SK-N-SH treated with all-trans-retinoic acid at 6 μM for 48 hours (cell line): Measurements from ENCODE around the gene ATXN2L.
A peak's percentile ranks its signal among the peaks of the same experiment; 100 is the strongest.

Experiments used
- ATAC-seq: fragments of 200-7000 bp; cut with Tn5 transposase; 3 replicates; pipeline ENCODE4 v1.9.1; 2020; ENCODE audit warnings: mild to moderate bottlenecking, moderate library complexity
- ARNTL ChIP-seq: fragments of 450-650 bp; formaldehyde crosslinking; IDR thresholded peaks from 2 replicates; pipeline ENCODE4 v1.5.0; 2020; ENCODE audit warnings: low read depth, mild to moderate bottlenecking, moderate library complexity, borderline replicate concordance
- BACH2 ChIP-seq: fragments of 250-450 bp; sonication (Bioruptor Pico); IDR thresholded peaks from 2 replicates; pipeline ENCODE4 v1.9.0; 2021; ENCODE audit warnings: mild to moderate bottlenecking, borderline replicate concordance
- CSDC2 ChIP-seq: fragments of 250-450 bp; sonication (Bioruptor Pico); IDR thresholded peaks from 2 replicates; pipeline ENCODE4 v1.5.0; 2020; ENCODE audit warnings: mild to moderate bottlenecking, moderate library complexity
- CSRNP3 ChIP-seq: fragments of 250-450 bp; sonication (Bioruptor Pico); IDR thresholded peaks from 2 replicates; pipeline ENCODE4 v1.5.1; 2021; ENCODE audit warnings: mild to moderate bottlenecking, moderate library complexity
- ESRRG ChIP-seq: fragments of 250-450 bp; sonication (Bioruptor Pico); IDR thresholded peaks from 2 replicates; pipeline ENCODE4 v1.6.1; 2021; ENCODE audit warnings: mild to moderate bottlenecking
- GLIS3 ChIP-seq: fragments of 250-450 bp; sonication (Bioruptor Pico); IDR thresholded peaks from 2 replicates; pipeline ENCODE4 v1.5.0; 2020; ENCODE audit warnings: mild to moderate bottlenecking, moderate library complexity
- ISL1 ChIP-seq: fragments of 250-450 bp; sonication (Bioruptor Pico); IDR thresholded peaks from 2 replicates; pipeline ENCODE4 v2.1.2; 2022; ENCODE audit warnings: mild to moderate bottlenecking, moderate library complexity
- OSR1 ChIP-seq: fragments of 250-450 bp; sonication (Bioruptor Pico); IDR thresholded peaks from 2 replicates; pipeline ENCODE4 v1.8.0; 2022; ENCODE audit warnings: moderate library complexity, mild to moderate bottlenecking, inconsistent platforms
- PATZ1 ChIP-seq: fragments of 250-450 bp; sonication (Bioruptor Pico); IDR thresholded peaks from 2 replicates; pipeline ENCODE4 v1.8.0; 2020; ENCODE audit warnings: mild to moderate bottlenecking, moderate library complexity, borderline replicate concordance
- POU6F1 ChIP-seq: fragments of 250-450 bp; sonication (Bioruptor Pico); IDR thresholded peaks from 2 replicates; pipeline ENCODE4 v1.8.0; 2021; ENCODE audit warnings: low read depth, mild to moderate bottlenecking, moderate library complexity, borderline replicate concordance
- PPARA ChIP-seq: fragments of 250-450 bp; sonication (Bioruptor Pico); IDR thresholded peaks from 2 replicates; pipeline ENCODE4 v1.5.0; 2020; ENCODE audit warnings: mild to moderate bottlenecking, borderline replicate concordance
- RARB ChIP-seq: fragments of 250-450 bp; sonication (Bioruptor Pico); IDR thresholded peaks from 2 replicates; pipeline ENCODE4 v1.8.0; 2021; ENCODE audit warnings: mild to moderate bottlenecking, moderate library complexity
- SNAI2 ChIP-seq: fragments of 250-450 bp; sonication (Bioruptor Pico); IDR thresholded peaks from 2 replicates; pipeline ENCODE4 v1.5.0; 2020; ENCODE audit warnings: mild to moderate bottlenecking, moderate library complexity
- TCF4 ChIP-seq: fragments of 250-450 bp; sonication (Bioruptor Pico); IDR thresholded peaks from 2 replicates; pipeline ENCODE4 v1.8.0; 2021; ENCODE audit warnings: mild to moderate bottlenecking, moderate library complexity, borderline replicate concordance
- TSHZ2 ChIP-seq: fragments of 250-450 bp; sonication (Bioruptor Pico); IDR thresholded peaks from 2 replicates; pipeline ENCODE4 v1.5.0; 2020; ENCODE audit warnings: mild to moderate bottlenecking, moderate library complexity
- ZC3H10 ChIP-seq: fragments of 250-450 bp; sonication (Bioruptor Pico); IDR thresholded peaks from 2 replicates; pipeline ENCODE4 v1.5.1; 2021; ENCODE audit warnings: mild to moderate bottlenecking, moderate library complexity
- ZFP3 ChIP-seq: fragments of 250-450 bp; sonication (Bioruptor Pico); IDR thresholded peaks from 2 replicates; pipeline ENCODE4 v1.5.0; 2020; ENCODE audit warnings: mild to moderate bottlenecking, moderate library complexity
- ZFP30 ChIP-seq: fragments of 450-650 bp; formaldehyde crosslinking; IDR thresholded peaks from 2 replicates; pipeline ENCODE4 v1.5.0; 2022; ENCODE audit warnings: mild to moderate bottlenecking, moderate library complexity
- ZNF565 ChIP-seq: fragments of 450-650 bp; formaldehyde crosslinking; conservative IDR thresholded peaks from 2 replicates; pipeline ENCODE4 v1.5.0; 2020; ENCODE audit warnings: low read depth, mild to moderate bottlenecking, moderate library complexity
- ZNF70 ChIP-seq: fragments of 450-650 bp; formaldehyde crosslinking; IDR thresholded peaks from 2 replicates; pipeline ENCODE4 v1.5.0; 2020; ENCODE audit warnings: mild to moderate bottlenecking, moderate library complexity
- ZNF8 ChIP-seq: fragments of 450-650 bp; formaldehyde crosslinking; IDR thresholded peaks from 2 replicates; pipeline ENCODE4 v1.5.0; 2020; ENCODE audit warnings: mild to moderate bottlenecking, moderate library complexity

ATXN2L gene

GRCh38 chr16:28843766-28844165 lies 21.0 kb downstream of the ATXN2L start:
- ATAC-seq, result no peak
- TF ChIP-seq ARNTL (CRISPR knock-in tag) (no peak), OSR1 (CRISPR knock-in tag) (no peak), RARB (no peak), TCF4 (CRISPR knock-in tag) (no peak), ISL1 (CRISPR knock-in tag) (no peak), ZFP30 (CRISPR knock-in tag) (no peak), ZNF8 (CRISPR knock-in tag) (no peak), ESRRG (no peak)

- no peak for TF ChIP-seq ESRRG
- no peak for TF ChIP-seq POU6F1 (CRISPR knock-in tag)
- TF ChIP-seq PATZ1 (CRISPR knock-in tag), result no peak
- ATAC-seq, result no peak
These were observed 21.6 kb downstream of the ATXN2L start for GRCh38 chr16:28844226-28844885.

GRCh38 chr16:28845293-28845692 lies 22.5 kb downstream of the ATXN2L start:
- ATAC-seq, result peak; percentile 55
- TF ChIP-seq ZFP3 (no peak), ISL1 (CRISPR knock-in tag) (no peak), SNAI2 (no peak)

GRCh38 chr16:28845761-28846079 lies 22.9 kb downstream of the ATXN2L start:
- TF ChIP-seq ZNF70 (CRISPR knock-in tag) (no peak), ZFP30 (CRISPR knock-in tag) (no peak), ZNF565 (CRISPR knock-in tag) (no peak)
- ATAC-seq, result peak; percentile 0; the same call in 2 of the 3 replicates

GRCh38 chr16:28846080-28846932 lies 23.5 kb downstream of the ATXN2L start, which contains the start of gene TUFM:
TUFM (minus strand) TSS chr16:28846348; CDS start chr16:28846269, 79 bp downstream.
- TF ChIP-seq CSRNP3 (CRISPR knock-in tag) (no peak), RARB (no peak), ZC3H10 (CRISPR knock-in tag) (no peak), ZNF8 (CRISPR knock-in tag) (no peak), ISL1 (CRISPR knock-in tag) (no peak), ZFP30 (CRISPR knock-in tag) (no peak), GLIS3 (CRISPR knock-in tag) (no peak), ZFP3 (no peak), ESRRG (no peak), BACH2 (CRISPR knock-in tag) (no peak), SNAI2 (no peak), PPARA (no peak), CSDC2 (CRISPR knock-in tag) (no peak), PATZ1 (CRISPR knock-in tag) (no peak), POU6F1 (CRISPR knock-in tag) (no peak), TSHZ2 (CRISPR knock-in tag) (no peak), OSR1 (CRISPR knock-in tag) (no peak)
- peak; percentile 92 for ATAC-seq
